HG03354 (cell line): Measurements from ENCODE around the gene RTCB.
A peak's percentile ranks its signal among the peaks of the same experiment; 100 is the strongest.

Experiments
- ATAC-seq: cut with Tn5 transposase; IDR thresholded peaks from one replicate; pipeline ENCODE4 v1.9.1; 2021; ENCODE audit warnings: mild to moderate bottlenecking; ENCODE audit not compliant: unreplicated experiment, poor library complexity, severe bottlenecking

The RTCB gene

GRCh38 chr22:32411829-32412592, at the start of gene RTCB:
Gene RTCB, minus strand, starts transcription at chr22:32412247. Its CDS starts 91 bp downstream, at chr22:32412156.
- ATAC-seq: peak; percentile 66

GRCh38 chr22:32457031-32457430, 45.0 kb upstream of the RTCB start:
- ATAC-seq: no peak

- ATAC-seq: no peak
Measured at GRCh38 chr22:32448980-32449379, 36.9 kb upstream of the RTCB start.

GRCh38 chr22:32446321-32446720, 34.3 kb upstream of the RTCB start:
- ATAC-seq: no peak

- no peak for ATAC-seq
Measured at GRCh38 chr22:32444068-32444467, 32.0 kb upstream of the RTCB start.

GRCh38 chr22:32430352-32430751, 18.3 kb upstream of the RTCB start:
- ATAC-seq: no peak

DNA sequence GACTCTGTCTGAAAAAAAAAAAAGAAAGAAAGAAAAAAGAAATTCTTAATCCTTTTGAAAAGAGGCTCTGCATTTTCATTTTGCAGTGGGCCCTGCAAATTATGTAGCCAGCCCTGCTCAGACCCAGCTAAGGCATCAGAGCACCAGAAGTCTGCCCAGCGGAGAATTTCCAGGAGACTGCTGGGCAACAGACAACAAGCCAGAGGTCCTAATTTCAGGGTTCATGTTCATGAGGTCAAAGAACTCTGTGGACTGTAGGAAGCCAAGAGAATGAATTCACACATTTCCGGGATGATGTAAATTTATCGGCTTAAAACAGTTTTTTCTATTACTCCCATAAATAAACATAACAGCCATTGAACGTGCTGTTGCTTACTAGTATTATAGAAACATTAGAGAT, 14.8 kb upstream of the RTCB start:
- ATAC-seq: no peak

- no peak for ATAC-seq
Measured at GRCh38 chr22:32423664-32424063, 11.6 kb upstream of the RTCB start.

GRCh38 chr22:32422062-32422461, 10.0 kb upstream of the RTCB start:
- ATAC-seq: no peak

DNA sequence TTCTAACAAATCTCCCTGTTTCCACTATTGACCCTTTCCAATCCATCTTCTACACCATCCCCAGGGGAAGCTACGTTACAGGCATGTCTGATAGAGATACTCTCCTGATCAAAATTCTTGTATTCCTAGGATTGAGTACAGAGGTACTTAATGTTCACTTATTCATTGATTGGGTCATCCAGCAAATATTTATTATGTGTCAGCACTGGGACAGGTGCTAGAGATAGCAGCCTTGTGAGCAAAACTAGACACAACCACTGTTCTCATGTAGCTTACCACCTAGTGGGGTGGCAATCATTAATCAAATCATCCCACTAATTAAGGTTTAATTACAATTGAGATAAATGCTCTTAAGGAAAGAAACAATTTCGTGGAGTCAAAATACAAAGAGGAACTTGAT, 9.4 kb upstream of the RTCB start:
- ATAC-seq: no peak

DNA sequence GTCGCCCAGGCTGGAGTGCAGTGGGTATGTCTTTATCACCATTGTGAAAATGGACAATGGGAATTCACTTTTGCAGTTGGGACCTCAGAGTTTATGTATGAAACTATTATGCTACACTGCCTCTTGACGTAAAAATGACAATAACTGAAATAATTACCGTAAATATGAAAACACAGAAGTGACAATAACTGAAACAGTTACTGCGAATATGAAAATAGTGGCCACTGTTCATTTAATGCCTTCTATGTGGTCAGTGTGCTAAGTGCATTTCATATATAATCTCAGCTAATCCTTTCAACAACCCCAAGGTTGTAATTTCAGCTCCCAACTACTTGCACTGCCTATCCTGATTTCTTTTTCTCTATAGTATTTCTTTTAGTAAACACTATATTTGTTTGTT, 5.9 kb upstream of the RTCB start:
- ATAC-seq: no peak

DNA sequence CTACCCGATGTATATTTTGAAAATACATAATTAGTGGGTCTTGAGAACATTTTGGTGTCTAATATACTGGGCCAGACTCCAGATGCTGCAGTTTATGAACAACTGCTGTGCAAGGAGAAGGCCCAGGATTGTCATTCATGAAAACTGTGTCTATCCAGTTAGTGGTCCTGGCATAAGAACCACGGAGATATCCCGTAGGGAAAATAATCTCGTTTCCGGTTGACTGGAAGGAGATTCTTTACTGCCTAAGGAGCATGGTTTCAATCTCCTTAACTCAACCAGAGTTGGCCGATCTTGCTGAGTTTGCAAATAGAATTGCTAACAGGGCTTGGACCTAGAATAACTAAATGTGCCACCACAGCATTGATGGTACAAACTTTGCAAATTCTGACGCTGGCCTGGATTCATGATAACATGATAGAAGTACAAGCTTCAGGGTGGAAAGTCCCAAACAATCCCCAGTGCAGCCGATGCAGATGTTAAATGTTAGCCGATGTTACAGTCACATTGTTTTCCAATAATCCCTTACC, 4.6 kb upstream of the RTCB start:
- ATAC-seq: no peak

- ATAC-seq: no peak
Measured at GRCh38 chr22:32414191-32414590, 2.1 kb upstream of the RTCB start.

DNA sequence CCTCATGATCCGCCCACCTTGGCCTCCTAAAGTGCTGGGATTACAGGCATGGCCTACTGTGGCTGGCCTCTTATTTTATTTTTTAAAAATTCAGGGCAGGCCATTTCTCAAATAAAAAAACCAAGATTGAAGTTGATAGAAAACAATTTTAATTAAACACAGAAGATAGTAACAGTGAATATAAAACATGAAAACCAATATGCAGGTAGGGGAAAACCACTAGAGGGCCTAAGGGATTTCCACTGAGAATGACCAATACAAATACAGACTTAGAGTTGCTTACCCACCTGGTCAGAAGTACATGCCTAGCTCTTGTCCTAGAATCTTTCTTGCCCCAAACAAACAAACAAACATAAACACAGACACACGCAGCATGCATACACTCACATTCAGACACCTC, 1.7 kb upstream of the RTCB start:
- ATAC-seq: no peak

- no peak for ATAC-seq
Measured at GRCh38 chr22:32411402-32411801, 645 bp downstream of the RTCB start.

GRCh38 chr22:32410459-32410858, 1.6 kb downstream of the RTCB start:
- no peak for ATAC-seq

- no peak for ATAC-seq
Measured at GRCh38 chr22:32409977-32410376, 2.1 kb downstream of the RTCB start.

DNA sequence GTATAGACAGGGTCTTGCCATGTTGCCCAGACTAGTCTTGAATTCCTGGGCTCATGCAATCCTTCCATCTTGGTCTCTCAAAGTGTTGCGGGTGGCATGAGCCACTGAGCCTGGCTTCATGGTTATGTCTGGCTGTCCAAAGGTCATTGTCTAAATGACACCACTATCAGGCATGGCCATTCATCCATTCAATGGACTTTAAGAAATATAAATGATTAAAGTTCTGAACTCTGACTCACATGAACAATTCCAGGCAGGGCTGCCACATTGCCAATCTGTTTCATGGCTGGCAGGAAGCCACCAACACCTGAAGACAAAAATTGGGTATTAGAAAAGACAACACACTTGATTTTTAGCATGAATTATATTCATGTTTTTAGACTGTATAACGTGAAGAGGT, 4.1 kb downstream of the RTCB start:
- no peak for ATAC-seq

DNA sequence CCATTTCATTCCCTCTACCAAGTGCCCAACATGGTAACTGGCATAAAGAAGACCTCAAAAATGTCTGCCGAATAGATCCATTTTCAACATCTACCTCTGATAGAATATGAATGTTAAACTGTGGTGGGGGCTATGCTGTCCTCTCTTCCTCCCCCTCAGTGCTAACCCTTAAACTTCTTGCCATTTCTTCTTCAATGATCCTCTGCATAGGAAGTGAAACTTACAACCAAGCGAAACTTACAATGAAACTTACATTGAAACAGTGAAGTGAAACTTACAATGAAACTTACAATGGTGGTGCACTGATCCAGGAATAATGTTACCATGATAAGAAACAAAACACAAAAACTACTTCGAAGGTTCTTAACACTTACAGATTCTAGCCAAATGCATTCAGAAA, 4.7 kb downstream of the RTCB start:
- peak; percentile 72 for ATAC-seq

- no peak for ATAC-seq
Measured at GRCh38 chr22:32404021-32404420, 8.0 kb downstream of the RTCB start.

GRCh38 chr22:32401486-32401885, 10.6 kb downstream of the RTCB start:
- ATAC-seq: no peak

- ATAC-seq: no peak
Measured at GRCh38 chr22:32396746-32397145, 15.3 kb downstream of the RTCB start.
